ENCODE measurements around the gene EEPD1.

The EEPD1 gene

DNA sequence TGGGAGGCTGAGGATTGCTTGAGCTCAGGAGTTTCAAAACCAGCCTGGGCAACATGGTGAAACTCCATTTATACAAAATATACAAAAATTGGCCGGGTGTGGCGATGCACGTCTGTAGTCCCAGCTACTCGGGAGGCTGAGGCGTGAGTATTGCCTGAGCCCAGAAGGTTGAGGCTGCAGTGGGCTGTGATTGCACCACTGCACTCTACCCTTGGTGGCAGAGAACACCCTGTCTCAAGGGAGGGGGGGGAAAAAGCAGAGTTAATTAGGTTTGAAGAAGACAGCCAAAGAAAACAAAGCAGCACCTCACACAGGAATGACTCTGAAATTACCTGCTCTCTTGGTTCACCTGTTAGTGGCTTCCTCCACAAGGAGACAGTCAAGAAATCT lies 110.0 kb downstream of the EEPD1 start:
- DNase-seq: no peak

DNA sequence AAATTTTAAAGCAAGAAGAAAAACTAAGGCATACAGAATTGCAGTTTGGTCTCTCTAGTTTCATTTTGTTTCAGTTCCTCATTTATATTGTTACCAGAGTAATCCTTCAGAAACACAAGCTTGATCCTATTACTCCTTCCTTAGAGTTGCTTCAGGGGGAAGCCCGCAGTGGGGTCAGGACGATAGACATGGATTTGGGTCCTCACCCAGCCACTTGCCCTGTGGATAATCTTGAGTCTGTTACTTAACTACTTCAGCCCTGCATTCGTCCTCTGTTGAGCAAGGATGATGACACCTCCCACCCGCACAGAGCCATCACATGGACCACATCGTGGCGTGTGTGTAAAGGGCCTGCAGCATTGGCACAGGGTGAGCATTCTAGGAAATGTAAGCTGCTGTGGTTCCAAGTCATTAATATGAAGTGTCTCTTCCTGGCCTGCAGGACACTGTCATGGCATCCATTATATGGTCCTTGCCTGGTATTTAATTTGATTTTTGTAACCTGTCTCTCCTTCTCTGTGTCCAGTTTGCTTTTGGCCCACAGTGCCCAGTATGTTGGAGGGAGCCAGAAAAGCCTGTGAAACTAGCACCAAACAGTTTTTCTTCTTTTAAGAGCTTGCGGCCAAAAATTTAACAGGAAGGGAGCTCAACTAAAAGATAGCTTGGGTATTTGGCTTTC lies 111.2 kb downstream of the EEPD1 start:
- no peak for DNase-seq

DNA sequence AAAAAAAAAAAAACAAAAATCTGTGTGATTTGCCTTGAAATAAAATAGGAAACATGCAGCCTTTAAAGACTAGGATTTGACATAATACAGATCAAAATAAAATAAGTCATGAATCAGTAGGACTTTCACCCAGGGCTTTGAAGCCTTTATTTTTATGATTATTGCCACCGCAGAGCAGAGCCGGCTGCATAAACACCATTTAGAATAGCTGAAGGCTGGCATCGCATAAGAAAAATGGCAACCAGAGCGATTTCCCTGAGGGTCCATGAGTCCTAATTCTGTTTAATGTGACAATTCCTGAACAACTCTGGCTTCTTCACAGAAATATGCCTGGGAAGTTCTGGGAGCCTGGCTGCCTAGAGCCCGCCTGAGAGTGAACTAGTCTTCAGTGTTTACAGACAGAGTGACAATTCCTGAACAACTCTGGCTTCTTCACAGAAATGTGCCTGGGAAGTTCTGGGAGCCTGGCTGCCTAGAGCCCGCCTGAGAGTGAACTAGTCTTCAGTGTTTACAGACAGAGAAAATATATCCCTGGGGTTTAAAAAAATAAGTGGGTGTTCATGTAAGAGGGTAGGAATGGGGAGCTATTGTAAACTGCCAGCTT lies 112.0 kb downstream of the EEPD1 start:
- no peak for DNase-seq

DNA sequence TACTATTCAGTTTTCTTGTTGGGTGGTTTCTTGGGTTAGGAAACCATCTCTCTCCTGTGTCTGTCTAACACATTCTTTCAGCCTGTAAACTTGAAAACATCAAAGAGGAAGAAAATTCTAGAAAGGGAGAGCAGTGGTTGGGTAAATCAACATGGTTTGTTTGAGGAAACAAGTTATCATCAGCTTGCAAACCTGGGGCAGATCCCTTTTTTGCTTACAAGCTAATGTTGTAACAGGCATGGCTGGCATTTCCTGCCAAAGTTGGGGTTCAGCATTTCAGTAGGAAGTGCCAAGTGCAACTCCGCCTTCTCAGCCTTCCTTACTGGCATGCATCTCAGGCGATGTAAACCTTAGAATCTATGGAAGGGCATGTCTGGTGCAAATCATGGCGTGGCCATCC lies 112.6 kb downstream of the EEPD1 start:
- DNase-seq: no peak

DNA sequence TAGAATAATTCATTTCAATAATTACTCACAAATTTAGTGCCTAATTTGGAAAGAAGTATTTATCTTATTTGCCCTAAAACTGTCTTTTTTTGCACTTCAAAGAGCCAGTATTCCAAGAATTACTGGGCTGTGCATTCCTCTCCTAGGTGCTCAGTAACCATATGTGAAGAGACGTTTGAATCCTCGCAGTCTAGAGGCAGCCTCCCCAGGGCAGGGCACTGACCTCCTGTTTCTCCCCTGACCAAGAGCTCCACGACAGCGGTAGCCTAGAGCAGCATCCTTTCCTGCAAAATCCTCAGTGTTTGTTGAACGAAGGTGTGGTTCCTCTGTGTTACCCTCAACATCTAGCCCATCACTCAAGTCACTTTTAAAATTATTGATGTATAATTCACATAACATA lies 113.1 kb downstream of the EEPD1 start:
- DNase-seq: no peak

DNA sequence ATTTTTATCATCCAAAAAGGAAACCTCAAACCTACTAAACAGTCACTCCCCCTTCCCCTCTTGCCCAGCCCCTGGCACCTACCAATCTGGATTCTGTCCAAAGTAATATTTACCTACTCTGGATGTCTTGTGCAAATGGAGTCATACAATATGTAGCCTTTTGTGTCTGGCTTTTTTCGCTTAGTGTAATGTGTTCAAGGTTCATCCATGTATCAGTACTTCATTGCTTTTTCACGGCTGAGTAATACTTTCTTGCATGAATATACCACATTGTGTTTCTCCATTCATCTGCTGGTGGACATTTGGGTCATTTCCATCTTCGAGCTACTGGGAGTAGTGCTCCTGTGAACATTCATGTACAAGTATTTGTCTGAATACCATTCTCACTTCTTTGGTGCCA lies 113.6 kb downstream of the EEPD1 start:
- DNase-seq: no peak

DNA sequence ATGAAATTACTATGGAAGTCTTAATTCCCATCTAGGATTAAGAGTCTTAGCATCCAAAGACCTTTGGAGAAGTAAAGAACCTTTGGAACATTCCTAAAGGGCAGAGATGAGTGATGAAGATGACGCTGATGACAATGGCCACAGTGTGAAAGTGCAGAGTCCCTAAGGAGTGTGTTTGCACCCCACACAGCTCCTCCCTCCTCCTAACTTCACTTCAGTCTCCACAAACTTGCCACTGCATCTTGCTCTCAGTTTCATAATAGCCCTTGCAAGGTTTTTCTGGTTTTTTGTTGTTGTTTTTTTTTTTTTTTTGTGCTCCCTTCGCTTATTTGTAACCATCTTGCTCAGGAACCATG lies 119.1 kb downstream of the EEPD1 start:
- DNase-seq: no peak

DNA sequence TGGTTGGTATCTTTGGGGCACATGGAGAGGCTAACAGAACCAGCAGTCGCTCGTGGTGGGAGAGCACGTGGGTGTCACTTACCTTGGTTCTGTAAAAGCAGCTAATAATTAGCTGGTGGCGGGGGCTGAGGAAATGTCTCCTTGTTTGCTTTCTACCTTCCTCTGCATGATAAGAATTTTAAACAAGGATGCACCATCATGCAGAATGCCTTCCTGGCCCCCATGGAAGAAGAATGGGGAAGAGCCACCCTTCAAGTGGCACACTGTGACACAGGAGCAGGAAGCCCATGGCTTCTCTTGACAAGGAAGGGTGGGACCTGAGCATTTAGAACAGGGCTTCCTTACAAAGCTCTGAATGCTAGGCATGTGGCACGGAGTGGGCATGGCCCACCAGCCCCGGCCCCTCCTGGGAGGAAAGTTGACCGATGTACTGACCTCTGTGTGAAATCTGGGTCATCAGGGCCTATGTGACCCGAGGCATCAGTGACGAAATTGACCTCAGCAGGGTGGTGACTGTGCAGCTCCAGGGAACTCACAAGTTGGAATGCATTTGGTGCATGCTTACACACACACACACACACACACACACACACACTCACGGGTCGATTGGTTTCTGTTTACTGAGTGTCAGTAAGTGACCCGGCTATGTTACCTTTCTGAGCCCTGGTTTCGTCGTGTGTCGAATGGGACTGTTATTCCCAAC lies 119.7 kb downstream of the EEPD1 start:
- DNase-seq: no peak

DNA sequence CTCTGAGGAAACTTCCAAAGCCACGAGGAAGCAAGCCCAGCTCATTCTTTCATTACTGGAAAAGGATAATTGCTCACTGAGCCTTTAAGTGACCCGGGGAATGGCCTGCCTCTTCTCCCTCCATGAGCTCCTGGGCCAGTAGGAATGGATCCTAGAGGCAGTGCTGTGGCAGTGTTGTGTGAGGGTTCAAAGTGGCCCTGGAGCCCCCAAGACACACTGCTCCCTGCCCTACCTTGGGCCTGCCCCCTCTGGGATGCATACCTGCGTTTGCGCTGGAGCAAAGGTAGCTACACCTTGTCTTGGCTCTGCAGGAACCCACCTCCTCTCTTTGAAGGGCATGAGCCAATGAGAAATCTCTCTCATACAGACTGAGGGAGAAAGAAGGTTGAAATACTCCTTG lies 120.8 kb downstream of the EEPD1 start:
- DNase-seq: no peak

DNA sequence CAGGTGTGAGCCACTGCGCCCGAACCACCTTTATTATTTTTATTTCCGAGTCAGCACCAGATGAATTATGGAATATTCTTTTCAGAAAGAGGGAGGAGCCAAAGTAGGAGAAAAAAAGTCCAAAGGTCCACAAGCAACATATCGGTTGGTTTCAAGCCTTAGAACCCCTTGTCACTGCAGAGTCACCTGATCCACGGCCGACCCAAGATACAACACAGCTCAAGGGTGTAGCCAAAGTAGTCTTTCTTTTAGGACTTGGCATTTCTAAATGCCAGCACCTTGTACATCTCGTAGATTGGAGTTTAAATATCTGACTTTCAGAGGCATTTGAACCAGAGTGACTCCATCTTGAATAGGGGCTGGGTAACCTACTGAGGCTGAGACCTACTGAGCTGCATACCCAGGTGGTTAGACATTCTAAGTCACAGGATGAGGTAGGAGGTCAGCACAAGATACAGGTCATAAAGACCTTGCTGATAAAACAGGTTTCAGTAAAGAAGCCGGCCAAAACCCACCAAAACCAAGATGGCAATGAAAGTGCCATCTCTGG lies 122.8 kb downstream of the EEPD1 start:
- no peak for DNase-seq

DNA sequence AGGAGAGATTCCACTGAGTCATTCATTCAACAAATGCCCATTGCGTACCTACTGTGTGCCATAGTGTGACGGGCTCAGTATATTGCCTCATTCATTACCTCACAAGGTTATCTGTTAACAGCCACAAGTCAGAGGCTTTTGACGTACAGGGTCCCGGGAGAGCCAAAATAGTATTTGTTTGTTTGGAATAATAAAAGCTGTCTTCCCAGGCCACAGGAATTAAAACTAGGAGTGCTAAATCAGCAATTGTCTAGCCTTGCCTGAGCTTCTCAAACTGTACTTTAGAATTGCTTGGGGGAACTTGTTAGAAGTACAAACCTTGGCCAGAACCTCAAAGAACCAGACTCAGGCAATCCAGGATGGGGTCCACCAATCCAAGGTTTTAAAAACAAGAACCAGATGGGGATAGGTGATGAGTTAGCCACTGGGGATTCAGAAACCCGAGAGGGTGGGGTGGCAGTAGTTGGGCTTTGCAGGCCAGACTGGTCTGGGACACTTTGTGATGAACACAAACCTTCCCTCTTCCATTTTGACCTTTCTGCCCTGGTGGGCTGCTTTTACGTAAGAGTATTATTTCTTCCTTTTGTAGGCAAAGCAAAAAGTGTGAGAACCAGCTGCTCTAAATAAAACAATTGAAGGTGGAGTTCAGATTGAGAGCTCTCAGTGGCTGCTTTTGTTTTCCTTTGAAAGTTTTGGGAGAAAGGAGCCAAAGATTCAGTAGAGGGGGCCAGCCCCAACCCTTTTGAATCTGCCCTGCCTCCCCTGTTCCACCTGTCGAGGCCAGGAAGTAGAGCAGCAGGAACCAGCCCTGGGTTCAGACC lies 123.6 kb downstream of the EEPD1 start:
- no peak for DNase-seq

DNA sequence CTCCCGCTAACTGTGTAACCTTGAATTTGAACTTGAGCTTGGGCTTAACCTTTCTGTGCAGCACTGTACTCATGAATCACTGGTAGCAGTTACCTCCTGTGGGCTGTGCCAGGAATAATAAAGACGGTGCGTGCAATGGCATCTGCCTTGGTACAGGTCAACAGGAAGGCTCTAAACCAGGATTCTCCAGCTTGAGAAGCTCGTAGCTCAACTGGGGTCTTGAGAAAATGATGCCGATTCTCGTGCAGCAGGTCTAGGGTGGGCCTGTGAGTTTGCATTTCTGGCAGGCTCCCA lies 124.1 kb downstream of the EEPD1 start:
- no peak for DNase-seq

DNA sequence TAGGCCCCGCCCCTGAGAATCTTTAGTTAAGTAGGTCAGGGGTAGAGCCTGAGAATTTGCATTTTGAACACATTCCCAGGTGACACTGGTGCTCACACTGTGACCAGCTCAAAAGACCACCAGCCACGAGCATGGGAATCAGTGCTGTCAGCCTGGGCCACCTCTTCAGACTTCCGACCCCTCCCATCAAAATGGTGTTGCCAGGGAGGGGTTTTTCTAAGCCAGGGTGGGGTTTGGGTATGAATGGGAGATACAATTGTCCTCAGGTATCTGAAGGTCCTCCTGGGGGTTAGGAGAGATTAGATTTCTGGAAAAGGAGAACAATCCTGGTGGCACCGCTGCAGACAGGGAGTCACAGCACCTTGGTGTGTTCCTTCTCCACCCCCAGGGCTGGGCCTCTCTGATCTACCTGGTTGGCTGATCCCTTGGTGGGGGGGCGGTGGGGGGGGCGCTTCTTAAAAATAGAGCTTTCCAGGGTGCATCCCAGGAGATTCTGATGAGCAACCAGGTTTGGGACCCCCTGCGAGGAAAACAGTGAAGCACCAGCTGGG lies 125.1 kb downstream of the EEPD1 start:
- DNase-seq: no peak

DNA sequence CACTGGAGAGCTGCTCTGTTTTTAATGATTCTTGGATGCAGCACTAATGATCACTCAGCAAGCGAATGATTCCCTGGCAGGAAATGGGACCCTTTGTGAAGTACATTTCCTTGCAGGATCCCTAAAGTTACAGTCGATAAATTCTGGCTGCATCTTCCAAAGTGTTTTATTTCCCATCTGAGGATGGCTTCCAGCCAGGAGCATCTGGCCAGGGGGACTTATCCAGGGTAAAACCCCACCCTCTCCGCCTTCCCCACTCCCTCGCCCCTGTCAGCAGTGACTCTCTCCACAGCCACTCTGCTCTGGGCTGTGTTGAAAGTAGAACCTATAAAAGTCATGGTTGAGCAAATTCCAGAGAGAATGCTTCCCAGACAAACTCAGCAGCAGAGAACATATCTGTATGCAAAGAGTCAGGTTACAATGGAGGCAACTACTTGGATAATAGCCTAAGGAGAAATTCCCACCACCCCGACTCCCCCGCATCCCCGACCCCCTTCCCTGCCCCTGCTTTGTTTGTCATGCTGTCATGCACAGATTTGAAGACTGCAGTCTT lies 125.6 kb downstream of the EEPD1 start:
- DNase-seq: no peak

DNA sequence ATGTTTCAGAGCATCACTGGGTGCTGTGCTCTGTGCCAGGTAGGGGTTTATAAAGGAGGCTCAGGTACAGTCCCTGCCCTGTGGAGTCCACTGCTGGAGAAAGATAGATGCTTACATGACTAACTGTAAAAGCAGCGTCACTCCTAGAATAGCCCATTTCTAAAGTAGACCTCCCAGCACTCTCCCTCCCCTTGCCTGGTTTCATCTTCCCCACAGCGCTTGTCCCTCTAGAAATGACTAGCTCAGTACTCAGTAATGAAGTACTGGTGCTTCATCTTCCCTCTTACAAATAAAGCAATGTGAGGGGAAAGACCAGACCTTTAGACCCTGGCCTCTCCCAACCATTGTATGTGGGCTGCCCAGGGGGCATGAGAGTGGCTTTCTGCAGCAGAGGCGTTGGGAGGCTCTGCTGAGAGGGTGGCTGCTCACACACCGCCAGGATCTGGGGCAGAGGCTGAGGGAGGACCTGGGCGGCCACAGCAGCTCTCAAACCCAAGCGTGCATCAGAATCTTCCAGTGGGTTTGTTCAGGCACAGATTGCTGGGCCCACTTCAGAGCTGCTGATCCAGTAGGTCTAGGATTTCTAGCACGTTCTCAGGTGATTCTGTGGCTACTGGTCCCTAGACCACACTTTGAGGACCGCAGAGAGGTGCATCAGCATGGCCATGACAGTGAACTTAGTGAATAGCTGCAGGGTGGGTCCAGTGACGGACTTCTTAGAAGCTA lies 126.3 kb downstream of the EEPD1 start:
- peak in 1 of 5 donors; percentile 27 for DNase-seq

DNA sequence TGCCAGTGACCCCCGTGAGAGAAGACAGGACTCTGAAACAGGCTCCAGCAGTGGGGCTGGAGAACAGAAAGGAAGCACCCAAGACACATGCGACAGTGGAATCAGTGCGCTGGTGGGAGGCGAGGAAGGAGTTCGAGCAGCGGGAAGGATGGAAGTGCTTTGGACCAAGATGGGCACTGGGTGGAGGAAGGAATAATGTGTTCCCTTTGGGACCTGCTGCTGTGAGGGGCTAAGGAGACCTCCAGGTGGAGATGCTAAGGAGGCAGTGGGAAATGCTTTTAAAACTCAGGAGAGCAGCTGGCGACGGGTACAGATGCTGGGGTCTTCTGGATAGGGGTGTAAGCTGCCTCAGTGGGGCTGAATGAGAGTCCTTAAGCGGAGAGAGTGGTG lies 126.9 kb downstream of the EEPD1 start:
- no peak for DNase-seq

DNA sequence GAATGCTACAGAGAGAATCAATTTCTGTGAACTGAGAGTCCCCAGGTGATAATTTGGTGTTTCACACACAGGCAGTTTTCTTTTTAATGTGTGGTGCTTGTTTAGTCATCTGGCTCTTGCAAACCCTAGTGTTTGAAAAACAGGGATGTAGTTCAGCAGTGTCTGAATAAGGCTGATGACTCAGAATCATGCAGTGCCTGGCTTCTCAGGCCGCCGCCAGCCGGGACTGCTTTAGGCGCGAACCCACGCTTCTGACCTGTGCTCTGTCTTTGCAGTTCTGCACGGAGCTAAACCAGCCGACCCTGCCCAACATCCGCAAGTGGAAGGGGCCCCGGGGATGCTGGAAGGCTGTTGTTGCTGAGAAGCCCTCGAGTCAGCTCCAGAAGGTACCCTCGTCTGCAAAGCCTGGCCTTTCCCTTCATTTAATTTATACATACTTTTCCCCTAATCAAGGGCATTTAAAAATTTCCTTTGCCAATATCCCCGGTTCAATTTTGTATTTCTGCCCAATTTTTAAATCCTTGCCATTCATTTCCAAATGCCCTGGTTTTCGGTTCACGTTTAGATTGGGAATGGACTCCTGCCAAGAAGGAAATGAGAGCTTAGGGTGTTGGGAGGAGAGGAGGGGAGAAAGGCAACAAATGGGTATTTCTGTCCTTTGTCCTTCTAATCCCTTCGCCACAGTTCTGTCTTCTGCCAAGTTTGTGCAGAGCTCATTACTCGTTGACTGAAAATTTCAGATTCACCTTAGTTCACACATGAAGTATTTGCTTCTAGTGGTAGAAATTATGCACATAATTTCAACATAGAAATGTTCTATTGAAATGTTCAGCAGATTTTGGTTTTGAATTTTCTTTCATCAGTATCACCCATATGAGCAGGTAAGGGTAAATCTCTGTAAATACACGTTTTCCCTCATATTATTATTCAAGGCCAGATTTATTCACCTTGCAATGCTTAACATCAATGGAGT lies 128.1 kb downstream of the EEPD1 start:
- peak in 1 of 5 donors; percentile 57 for DNase-seq

DNA sequence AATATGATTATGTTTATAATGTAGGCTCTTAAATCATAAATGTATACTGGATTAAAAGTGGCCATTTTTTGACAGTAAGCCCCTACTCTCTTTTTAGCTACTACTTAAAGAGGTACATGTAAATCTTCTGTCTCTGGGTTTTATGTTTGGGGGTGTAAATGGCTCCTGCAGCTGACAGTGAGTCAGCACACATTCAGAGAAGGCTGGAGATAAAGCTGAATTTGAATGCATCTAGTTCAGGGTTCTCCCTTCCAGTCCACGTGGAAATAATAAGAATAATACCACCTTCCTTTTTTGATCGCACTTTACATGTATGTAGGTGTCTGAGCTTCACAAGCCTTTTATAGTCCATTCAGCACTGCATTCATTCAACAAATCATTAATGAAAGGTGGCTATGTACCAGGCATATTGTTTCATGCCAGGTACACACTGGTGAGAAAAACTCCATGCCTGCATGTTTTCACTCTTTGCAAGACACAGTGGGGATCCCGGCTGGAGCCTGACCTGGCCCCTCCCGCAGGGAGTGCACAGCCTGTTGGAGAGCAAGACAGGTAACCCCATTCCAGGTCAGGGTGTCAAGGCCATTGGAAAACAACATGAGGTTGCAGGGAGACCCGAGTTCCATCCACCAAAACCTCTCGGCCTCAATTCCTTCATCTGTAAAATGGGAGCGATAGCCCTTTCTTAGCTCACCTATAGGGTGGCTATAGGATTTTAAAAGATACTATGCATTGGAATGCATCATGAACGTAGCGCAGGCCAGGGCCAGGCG lies 129.1 kb downstream of the EEPD1 start:
- DNase-seq: no peak

DNA sequence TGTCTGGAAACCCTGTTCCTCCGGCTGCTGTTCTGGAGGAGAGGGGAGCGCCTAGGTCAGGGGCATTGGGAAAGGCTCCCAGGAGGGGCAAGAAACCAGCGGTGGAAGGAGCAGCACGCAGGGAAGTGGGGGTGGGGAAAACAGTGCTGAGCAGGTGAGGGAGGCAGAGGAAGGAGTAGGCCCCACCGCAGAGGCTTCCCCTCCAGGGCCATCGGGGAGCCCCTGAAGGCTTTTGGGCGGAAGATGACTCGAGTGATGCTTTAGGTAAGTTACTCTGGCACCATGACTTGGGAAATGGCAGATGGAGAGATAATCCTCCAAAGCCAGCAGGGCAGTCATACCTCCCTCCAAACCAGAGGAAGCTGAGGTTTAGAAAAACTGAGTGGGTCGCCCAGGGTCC lies 130.1 kb downstream of the EEPD1 start:
- no peak for DNase-seq

DNA sequence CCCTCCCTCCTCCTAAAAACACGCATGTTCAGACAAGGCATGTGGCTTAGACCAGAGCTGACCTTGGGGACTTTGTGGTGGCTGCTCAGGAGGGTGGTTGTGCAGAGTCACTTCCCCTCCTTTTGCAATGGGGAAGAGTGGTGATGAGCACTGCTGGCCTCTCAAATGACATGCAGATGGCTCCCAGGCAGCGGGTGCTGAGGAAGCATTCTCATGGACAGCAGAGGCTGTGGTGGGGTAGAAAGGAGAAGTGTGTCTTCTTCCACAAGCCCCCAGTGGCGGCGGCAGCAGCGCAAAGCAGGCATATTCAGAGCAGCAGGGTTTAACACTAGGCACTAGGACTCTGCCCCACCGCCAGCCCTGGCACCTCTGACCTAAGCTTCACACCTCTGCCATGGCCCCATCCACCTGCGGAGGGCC lies 130.7 kb downstream of the EEPD1 start:
- peak in 1 of 5 donors; percentile 25 for DNase-seq

Data from T-helper 1 cell (primary cell).